ENCODE results near the gene ETNK1.
"Not testable (repeated sequence)": the region's sequence is repeated elsewhere in the genome, so short reads cannot be mapped to it uniquely, and the experiment has no call there.

Gene ETNK1

DNA sequence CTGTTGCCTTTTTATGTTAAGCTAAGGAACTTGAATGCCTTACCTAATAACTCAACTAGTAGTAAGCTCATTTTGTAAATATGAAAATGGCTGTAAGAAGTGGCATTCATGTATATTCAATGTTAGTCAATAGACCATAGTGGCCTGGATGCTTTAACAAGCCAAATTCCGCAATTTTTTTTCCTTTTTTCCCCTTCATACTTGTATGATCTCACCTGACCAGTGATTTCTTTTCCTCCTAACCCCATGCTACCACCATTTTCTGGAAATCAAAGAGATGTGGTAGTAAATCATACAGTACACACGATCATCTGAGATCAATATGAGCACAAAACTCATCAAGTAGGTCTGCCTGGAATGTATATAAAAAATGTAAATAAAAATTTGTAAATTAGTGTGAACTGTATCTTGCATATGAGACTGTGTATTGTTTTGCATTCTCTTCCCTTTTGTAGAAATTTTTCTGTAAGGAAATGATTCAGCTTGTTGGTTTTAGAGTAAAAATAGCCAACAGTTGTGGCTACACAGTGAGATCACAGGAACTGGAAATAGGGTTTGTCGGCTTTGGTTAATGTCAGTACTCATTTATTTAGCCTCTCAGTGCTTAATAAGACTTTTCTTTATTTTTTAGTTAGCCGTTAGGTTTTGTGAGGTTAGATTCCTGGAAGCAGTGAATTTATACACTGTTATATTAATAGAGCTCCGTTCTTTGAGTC, 62.5 kb downstream of the ETNK1 start:
- DNase-seq (ENCODE audit: low read depth): no peak

- DNase-seq (ENCODE audit: low read depth): no peak
Observed at GRCh38 chr12:22689876-22690275, 64.9 kb downstream of the ETNK1 start.

- DNase-seq (ENCODE audit: low read depth): no peak
Observed at GRCh38 chr12:22691319-22691718, 66.3 kb downstream of the ETNK1 start.

DNA sequence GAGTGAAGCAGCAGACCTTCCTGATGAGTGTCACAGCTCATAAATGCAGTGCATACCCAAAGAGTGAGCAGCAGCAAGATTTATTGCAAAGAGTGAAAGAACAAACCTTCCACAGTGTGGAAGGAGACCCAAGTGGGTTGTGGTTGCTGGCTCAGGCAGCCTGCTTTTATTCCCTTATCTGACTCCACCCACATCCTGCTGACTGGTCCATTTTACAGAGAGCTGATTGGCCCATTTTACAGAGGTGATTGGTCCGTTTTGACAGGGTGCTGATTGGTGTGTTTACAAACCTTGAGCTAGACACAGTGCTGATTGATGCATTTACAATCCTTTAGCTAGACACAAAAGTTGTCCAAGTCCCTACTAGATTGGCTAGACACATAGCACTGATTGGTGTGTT, 67.5 kb downstream of the ETNK1 start:
- DNase-seq (ENCODE audit: low read depth): not testable (repeated sequence)

DNA sequence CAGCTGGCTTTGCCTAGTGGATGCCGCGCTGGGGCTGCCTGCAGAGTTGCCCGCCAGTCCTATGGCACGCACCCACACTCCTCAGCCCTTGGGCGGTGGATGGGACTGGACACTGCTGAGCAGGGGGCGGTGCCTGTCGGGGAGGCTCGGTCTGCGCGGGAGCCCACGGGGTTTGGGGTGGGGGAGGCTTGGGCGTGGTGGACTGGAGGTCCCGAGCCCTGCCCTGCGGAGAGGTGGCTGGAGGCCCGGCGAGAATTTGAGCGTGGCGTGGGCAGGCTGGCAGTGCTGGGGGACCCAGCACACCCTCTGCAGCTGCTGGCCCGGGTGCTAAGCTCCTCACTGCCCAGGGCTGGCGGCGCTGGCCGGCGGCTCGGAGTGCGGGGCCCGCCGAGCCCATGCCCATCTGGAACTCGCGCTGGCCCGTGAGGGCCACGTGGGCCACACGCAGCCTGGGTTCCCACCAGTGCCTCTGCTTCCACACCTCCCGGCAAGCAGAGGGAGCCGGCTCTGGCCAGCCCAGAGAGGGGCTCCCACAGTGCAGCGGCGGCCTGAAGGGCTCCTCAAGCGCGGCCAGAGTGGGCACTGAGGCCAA, 68.1 kb downstream of the ETNK1 start:
- no peak for DNase-seq (ENCODE audit: low read depth)

- DNase-seq (ENCODE audit: low read depth): no peak
Observed at GRCh38 chr12:22698576-22698975, 73.6 kb downstream of the ETNK1 start.

DNA sequence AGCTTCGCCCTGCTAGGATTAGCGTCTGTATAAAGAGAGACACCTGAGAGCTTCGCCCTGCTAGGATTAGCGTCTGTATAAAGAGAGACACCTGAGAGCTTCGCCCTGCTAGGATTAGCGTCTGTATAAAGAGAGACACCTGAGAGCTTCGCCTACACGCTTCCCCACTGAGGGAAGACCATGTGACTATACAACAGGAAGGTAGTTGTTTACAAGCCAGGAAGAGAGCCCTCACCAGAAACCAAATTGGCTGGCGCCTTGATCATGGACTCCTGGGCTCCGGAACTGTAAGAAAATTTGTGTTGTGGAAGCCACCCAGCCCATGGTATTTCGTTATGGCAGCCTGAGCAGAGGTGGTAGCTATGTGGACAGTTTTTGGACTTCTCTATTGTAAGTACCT, 74.7 kb downstream of the ETNK1 start:
- not testable (repeated sequence) for DNase-seq (ENCODE audit: low read depth)

GRCh38 chr12:22700106-22700505, 75.1 kb downstream of the ETNK1 start:
- no peak for DNase-seq (ENCODE audit: low read depth)

DNA sequence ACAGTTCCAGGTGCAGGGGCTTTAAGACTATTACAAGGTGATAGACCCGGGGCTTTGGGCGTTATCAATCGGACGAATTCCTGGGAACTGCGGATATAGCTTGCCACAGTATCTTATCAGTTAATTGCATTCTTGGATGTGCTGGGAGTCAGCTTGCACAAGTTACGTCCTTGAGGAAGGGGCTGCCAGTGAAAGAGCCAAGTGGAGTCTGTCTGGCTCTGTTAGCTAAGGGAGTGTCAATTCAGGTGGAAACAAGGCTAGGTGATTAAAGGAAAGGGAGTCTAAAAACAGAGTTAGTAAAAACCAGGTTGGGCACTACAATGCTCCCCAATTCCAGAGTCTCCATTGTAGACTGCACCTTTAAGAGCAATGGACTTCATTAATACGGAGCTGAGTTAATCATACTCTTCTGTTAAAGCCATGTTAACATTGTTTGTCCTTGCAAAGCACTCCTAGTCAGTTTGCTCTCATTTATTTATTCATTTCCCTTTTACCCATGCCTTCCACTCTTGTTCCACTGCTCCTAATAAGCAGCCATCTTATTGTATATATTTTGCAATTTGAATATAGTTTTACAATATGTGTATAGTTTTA, 76.3 kb downstream of the ETNK1 start:
- not testable (repeated sequence) for DNase-seq (ENCODE audit: low read depth)

GRCh38 chr12:22702690-22703089, 77.7 kb downstream of the ETNK1 start:
- no peak for DNase-seq (ENCODE audit: low read depth)

DNA sequence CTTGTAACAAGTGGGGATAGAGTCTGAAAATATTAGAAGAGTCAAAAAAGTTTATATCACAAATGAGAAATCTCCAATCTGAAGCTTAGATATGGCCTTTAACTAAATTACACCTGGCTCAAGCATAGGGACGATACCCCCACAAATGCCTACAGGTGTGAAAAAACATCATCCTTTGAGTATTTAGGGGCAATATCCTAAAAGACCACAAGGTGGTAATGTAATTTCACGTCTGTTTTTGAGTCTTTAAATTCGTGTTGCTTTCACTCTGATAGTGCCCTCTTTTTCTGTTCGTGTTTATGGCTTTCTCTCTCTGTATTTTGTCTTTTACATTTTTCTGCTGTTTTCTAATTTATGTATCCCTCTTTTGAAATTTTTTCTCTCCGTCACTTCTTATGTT, 84.3 kb downstream of the ETNK1 start:
- DNase-seq (ENCODE audit: low read depth): no peak

DNA sequence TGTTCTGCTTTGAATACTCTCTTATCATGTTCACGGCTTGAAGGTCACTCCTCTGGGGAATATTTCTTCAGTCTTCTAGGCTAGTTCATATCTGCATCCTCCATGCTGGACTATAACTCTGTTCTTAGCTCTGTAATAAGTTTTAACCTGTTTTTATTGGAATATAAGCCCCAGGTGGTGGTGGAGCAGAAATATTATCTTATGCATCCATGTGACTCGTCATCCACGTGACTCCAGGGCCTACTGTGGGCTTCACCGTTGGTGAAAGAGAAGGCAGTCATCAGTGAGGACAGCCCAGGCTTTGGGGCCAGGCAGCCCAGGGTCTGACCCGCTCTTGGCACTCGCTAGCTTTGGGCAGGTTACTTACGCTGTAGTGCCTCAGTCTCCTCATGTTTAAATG, 87.1 kb downstream of the ETNK1 start:
- DNase-seq (ENCODE audit: low read depth): no peak

- no peak for DNase-seq (ENCODE audit: low read depth)
Observed at GRCh38 chr12:22715254-22715653, 90.3 kb downstream of the ETNK1 start.

GRCh38 chr12:22719745-22720144, 94.8 kb downstream of the ETNK1 start:
- no peak for DNase-seq (ENCODE audit: low read depth)

GRCh38 chr12:22722081-22722480, 97.1 kb downstream of the ETNK1 start:
- DNase-seq (ENCODE audit: low read depth): no peak

DNA sequence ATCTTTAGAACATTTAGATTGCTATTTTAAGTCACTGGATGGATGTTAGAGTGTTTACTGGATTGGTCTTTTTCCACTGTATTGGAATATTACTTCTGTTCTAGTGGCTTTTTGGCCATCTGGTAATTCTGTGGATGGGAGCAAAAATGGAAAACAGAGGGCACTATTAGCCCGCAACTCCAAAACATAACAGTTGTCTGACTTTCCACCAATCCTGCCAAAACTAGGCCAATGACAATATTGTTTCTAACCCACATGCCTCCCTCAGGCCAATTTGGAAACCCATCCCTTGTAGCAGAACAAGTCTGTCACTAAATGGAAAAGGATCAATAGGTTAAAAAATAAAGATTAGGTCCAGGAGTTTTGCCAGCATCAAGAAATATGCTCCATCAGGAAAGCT, 97.8 kb downstream of the ETNK1 start:
- no peak for DNase-seq (ENCODE audit: low read depth)

GRCh38 chr12:22728987-22729386, 104.0 kb downstream of the ETNK1 start:
- DNase-seq (ENCODE audit: low read depth): no peak

GRCh38 chr12:22729431-22729956, 104.5 kb downstream of the ETNK1 start:
- DNase-seq (ENCODE audit: low read depth): no peak

DNA sequence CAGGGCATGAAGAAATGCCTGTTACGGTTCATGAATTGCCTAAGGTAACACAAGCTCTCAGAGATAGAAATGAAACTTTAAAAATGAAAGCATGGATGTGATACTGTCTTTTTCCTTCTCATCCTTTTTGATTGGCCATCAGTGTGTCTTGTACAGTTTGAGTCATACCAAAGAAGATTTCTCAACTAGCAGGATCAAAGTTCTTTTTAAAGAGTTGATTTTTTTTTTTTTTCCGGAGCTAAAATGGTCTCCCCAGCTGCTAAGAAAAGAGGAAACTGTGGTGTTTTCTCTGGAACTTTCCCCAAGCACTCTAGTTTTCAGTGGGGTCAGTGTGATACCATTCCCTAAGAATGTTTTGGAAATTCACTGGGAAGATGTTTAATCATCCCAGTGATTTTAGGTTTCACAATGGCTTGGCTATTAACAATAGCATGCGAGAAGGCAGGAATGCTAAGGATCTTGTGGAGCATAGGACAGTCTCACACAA, 105.0 kb downstream of the ETNK1 start:
- DNase-seq (ENCODE audit: low read depth): no peak

- DNase-seq (ENCODE audit: low read depth): no peak
Observed at GRCh38 chr12:22731236-22731635, 106.3 kb downstream of the ETNK1 start.

- DNase-seq (ENCODE audit: low read depth): no peak
Observed at GRCh38 chr12:22733756-22734155, 108.8 kb downstream of the ETNK1 start.

- DNase-seq (ENCODE audit: low read depth): no peak
Observed at GRCh38 chr12:22738945-22739344, 114.0 kb downstream of the ETNK1 start.
